GM12865 (cell line): ENCODE results near the gene RTN4.

Source experiments
- DNase-seq: peaks from one replicate; pipeline ENCODE4 v3.0.0; 2010; ENCODE audit warnings: low read depth
- H3K4me3 ChIP-seq: 2 replicates; pipeline ENCODE4 v1.5.1; 2011; ENCODE audit warnings: mild to moderate bottlenecking, low read depth, low read length, control low read depth
- TF ChIP-seq, protein P1 (sequence below): IDR thresholded peaks from 2 replicates; pipeline ENCODE4 v1.5.1; 2011; ENCODE audit warnings: low read length, control low read depth, low read depth, inconsistent platforms; ENCODE audit not compliant: insufficient read depth; ENCODE audit errors: missing control alignments

RTN4 gene

DNA sequence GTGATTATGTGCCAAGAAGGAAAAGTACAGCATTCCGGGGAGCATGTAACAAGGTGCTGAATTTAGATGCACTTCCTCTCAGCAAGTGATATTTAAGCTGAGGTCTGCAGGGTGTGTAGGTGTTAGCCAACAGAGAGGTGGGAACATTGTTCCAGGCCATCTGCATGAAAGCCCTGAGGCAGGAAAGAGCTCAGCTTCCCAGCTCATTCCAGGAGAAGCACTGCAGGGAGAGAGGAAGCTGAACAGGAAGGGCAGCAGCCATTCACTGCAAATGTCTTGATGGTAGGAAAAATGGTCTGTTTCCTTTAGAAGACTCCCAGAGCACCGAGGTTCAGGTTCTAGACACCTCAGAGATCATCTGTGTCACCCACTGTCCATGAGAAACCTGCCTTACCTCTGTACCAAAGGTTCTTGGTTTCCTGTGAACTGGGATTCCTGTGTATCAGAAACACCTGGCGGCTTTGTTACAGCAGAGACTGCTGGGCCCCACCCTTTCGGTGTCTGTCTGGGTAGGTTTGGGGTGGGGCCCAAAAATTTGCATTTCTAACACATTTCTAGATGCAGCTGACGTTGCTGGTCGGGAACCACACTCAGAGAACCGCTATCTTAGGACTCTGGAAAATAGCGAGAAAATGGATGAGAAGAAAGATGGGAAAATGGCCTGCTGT, 84.0 kb downstream of the RTN4 start:
- TF ChIP-seq, protein P1, sequence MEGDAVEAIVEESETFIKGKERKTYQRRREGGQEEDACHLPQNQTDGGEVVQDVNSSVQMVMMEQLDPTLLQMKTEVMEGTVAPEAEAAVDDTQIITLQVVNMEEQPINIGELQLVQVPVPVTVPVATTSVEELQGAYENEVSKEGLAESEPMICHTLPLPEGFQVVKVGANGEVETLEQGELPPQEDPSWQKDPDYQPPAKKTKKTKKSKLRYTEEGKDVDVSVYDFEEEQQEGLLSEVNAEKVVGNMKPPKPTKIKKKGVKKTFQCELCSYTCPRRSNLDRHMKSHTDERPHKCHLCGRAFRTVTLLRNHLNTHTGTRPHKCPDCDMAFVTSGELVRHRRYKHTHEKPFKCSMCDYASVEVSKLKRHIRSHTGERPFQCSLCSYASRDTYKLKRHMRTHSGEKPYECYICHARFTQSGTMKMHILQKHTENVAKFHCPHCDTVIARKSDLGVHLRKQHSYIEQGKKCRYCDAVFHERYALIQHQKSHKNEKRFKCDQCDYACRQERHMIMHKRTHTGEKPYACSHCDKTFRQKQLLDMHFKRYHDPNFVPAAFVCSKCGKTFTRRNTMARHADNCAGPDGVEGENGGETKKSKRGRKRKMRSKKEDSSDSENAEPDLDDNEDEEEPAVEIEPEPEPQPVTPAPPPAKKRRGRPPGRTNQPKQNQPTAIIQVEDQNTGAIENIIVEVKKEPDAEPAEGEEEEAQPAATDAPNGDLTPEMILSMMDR: no peak
- no peak for DNase-seq
- no peak overlapping the region for H3K4me3 ChIP-seq

DNA sequence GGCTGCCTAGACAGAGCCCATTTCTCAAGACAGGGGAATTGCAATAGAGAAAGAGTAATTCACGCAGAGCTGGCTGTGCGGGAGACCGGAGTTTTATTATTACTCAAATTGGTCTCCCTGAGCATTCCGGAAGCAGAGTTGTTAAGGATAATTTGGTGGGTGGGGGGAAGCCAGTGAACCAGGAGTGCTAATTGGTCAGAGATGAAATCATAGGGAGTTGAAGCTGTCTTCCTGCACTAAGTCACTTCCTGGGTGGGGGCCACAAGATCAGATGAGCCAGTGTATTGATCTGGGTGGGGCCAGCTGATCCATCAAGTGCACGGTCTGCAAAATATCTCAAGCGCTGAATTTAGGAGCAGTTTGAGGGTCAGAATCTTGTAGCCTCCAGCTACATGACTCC, 84.8 kb downstream of the RTN4 start:
- H3K4me3 ChIP-seq: no peak overlapping the region
- no peak for DNase-seq
- TF ChIP-seq, protein P1: no peak

DNA sequence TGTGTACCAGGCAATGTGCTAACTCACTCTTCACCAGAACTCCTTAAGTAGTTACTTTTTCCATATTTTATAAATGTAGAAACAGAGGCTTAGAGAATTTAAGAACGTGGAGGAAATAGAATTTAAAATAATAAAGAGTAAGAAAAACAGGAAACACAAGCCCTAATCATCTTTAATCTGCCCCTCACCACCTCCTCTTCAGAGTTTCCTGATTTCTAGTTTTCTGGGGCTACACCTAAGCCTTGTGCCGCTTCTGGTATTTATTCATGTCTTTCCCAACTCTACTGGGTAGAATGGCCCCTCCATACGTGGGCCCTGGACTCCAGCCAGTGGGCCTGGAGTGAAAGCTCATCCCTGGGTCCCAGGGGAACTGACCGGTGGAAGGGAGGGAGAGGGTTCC, 85.4 kb downstream of the RTN4 start:
- TF ChIP-seq, protein P1: no peak
- H3K4me3 ChIP-seq: no peak overlapping the region
- DNase-seq: no peak

DNA sequence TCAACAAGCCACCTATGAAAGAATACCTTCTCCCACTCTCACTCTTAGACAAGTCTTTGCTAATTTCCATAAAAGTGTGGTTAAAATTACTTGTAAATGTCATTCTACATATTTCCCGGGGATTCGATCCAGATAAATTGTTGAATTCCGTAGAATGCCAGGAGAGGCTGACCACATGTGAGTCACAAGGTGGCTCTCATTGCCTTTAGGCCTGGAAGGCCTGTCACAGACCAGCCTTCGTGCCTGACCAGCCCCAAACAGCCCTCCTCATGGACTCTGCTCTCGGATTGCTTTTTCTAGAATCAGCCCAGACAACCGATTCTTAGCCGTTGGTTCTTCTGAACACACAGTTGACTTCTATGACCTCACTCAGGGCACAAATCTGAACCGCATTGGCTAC, 86.0 kb downstream of the RTN4 start:
- no peak for DNase-seq
- no peak overlapping the region for H3K4me3 ChIP-seq
- TF ChIP-seq, protein P1: no peak

DNA sequence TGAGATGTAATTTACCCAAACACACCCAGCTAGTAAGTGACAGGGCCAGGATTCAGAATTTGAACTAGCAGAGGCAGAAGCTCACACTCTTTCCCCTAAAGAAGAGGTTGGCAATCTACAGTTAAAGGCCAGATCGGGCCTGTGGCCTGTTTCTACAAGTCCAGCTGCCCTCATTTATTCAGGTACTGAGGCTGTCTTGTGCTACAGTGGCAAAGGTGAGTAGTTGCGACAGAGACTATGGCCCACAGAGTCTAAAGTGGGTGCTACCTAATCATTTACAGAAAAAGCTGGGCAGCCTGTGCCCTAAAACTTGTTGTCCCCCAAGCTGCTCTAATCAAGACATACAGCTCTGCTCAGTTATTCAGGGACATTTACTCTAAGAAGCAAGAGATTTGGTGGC, 86.8 kb downstream of the RTN4 start:
- TF ChIP-seq, protein P1: no peak
- no peak overlapping the region for H3K4me3 ChIP-seq
- DNase-seq: no peak

DNA sequence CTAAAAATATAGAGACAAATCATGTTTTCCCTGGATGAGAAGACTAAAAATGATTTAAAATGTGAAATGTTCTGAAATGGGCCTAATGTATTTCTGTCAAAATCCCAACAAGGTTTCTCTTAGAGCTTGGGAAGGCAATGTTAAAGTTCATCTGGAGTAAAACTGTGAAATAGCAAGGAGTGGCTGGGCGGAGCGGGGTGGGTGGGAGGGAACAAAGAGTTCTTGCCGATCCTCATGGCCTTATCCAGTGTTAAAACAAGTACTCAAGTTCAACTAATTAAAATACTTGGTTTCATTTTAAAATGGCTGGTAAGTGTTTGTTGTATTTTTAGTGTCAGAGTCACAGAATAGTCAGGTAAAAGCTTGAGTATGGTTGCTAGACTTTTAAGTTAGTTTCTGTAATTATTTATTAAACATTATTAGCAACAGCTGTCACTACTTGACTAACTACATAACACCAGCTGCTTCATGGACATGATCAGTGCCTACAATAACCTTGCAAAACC, 87.3 kb downstream of the RTN4 start:
- H3K4me3 ChIP-seq: no peak overlapping the region
- TF ChIP-seq, protein P1: no peak
- no peak for DNase-seq

DNA sequence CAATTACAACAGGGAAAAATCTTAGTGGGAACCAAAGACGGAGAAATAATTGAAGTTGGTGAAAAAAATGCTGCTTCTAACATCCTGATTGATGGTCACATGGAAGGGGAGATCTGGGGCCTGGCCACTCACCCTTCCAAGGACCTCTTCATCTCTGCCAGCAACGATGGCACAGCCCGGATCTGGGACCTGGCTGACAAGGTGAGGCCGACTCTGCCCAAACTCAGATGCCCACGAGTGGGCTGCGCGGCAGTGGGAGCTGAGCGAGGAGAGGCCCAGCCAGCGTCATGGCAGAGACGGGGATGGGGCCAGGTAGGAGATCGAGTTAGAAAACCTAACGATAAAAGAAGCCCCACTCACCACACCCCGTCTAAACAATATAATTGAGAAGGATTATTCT, 87.7 kb downstream of the RTN4 start:
- H3K4me3 ChIP-seq: no peak overlapping the region
- TF ChIP-seq, protein P1: no peak
- DNase-seq: no peak
